ENCODE data around the gene SSC4D.
A peak's percentile ranks its signal among the peaks of the same experiment; 100 is the strongest.
"Not testable (repeated sequence)": the region's sequence is repeated elsewhere in the genome, so short reads cannot be mapped to it uniquely, and the experiment has no call there.

SSC4D gene

GRCh38 chr7:76381814-76382213 lies 27.7 kb downstream of the SSC4D start:
- DNase-seq, result no peak

DNA sequence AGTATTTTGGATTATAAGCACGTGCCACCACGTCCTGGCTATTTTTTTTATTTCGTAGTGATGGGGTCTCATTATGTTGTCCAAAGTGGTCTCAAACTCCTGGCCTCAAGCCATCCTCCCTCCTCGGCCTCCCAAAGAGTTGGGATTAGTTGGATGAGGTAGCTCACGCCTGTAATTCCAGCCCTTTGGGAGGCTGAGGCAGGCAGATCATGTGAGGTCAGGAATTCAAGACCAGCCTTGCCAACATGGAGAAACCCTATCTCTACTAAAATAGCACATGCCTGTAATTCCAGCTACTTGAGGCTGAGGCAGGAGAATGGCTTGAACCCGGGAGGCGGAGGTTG lies 28.9 kb downstream of the SSC4D start:
- DNase-seq, result no peak

DNA sequence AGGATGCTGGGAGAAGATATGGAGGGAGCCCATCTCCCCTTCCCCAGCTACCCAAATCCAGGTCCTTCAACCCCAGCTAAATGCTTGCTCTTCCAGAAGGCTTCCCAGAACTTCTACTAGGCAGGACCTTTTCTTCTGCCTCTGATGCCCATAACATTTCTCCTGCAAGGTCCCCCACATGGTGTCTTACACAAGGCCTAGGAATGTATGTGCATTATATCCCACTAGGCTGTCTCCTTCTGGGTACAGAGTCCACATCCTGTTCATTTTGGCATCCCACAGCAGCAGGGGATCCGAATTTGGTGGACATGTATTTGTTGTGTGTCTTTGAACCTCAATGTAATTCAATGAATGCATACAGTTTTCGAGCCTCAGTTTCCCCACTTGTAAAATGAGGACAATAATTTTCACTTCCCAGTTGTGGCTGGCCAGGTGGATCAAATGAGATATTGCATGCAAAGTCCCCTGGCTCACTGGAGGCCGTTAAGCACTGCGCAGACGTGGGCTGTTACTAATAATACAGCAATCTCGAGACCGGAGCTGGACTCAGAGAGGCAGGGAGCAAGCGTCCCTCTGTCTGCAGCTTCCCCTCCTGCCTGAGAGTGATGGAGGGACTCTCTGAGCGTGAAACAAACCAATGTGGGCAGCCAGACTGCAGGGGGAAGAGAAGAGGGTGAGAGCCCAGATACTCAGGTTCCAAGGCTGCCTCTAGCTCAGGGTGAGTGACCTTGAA lies 32.1 kb downstream of the SSC4D start:
- DNase-seq, result no peak

DNA sequence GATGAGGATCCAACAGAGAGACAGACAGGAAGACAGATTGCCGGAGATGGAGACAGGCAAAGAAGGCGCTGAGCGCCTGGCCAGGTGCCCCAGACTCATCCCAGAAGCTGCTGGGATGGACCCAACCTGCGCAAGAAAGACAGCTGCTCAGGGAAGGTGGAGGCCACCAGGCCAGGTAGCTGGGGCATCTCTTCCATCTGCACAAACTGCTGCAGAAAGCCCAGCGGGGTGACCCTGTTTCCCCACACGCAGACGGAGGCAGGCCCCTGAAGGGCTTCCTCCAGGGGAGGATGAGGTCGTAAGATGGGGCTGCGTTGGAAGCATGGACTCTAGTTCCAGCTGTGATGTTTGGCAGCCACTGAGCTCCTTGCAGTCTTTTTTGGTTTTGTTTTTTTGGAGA lies 34.2 kb downstream of the SSC4D start:
- no peak for DNase-seq

DNA sequence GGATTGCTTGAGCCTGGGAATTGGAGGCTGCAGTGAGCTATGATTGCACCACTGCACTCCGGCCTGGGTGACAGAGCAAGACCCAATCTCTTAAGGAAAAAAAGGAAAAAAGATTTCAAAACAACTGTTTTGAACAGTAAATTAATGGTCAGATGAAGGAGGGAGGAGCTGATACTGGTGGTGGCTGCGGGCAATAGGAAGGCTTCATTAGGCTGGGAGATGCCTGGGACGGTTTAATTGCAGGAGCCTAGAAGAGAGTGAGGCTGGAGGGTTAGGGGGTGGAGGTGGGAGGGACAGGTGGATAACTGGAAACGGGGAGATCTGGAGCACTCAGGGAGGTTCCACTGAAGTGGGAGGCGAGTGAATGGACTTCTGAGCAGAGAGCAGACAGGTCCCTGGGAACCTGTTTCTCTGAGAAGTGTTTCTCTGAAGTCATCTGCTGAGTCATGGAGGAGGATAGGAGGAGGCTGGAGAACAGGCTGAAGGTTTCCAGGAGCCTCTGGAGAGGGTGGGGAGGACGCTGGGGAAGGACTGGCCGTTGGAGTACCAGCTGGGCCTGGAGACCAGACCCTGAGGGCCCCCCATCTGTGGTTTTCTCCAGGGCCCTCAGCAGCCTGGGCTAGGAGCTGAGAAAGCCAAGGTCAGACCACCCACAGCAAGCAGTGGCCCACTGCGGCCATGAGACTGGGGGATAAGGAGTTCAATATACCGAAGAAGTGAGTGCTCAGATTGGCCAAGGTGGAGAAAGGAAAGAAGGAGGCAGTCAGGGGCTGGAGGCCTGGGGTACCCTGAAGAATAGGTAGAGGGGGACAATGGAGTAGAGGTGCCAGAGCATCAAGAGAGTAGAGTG lies 36.3 kb downstream of the SSC4D start:
- no peak for DNase-seq

DNA sequence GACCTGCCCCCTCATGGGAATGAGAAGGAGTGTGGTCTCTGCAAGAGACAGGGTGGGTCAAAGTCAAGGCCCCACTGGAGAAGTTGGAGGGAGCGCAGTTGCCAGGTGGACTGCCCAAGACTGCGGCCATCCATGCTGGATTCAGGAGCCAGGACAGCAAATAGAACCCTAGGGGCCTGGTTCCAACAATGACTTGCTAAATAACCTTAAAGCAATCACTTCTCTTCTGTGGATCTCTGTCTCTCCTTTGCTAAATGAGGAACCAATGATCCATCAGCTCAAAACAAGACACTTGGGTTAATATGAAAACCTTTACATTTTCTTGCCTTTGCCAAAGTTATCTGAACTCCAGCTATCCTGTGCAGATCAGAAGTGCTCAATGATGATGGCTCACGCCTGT lies 38.1 kb downstream of the SSC4D start:
- no peak for DNase-seq

DNA sequence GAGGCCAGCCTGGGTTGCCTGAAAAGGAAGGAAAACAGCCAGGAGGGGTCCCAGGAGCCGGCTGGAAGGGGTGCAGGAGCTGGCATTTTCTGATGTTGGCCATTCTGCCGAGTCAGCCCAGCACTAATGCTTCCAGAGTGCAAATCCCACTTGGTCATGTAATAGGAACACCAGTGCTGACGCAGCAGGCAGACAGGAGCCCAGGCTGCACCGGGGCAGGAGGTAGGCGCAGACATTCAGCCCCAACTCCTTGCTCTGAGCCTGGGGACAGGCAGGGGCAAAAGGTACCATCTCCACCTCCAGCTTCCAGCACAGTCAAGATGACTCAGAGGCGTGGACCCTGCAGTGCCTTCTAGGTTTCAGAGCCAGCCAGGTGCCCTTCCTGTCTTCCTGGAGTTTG lies 40.5 kb downstream of the SSC4D start:
- no peak for DNase-seq

DNA sequence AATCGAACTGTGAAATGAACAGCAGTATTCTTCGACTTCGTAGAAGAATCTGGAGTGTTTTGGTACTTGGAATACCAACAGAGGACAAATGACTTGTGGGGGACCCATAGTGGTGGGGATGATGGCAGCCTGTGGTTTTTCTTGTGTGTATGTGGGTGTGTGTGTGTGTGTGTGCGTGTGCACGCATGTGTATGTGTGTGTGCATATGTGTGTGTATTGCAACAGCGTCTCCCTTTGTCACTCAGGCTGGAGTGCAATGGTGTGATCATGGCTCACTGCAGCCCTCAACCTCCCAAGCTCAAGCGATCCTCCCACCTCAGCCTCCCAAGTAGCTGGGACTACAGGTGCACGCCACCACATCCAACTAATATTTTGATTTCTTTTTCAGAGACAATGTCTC lies 41.3 kb downstream of the SSC4D start:
- DNase-seq, result no peak

- DNase-seq, result no peak
These were observed 45.3 kb downstream of the SSC4D start for GRCh38 chr7:76364198-76364584.

DNA sequence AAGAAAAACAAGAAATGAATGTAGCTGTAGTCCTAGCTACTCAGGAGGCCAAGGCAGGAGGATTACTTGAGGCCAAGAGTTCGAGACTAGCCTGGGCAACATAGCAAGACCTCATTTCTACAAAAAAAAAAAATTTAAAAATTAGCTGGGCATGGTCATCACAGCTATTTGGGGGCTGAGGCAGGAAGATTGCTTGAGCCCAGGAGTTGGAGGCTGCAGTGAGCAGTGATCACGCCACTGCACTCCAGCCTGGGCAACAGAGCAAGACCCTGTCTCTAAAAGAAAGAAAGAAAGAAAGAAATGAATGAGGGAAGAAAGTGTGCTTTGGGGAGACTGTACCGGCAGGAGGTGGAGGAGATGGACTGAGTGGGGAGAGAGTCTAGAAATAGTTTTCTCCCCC lies 45.7 kb downstream of the SSC4D start:
- not testable (repeated sequence) for DNase-seq

GRCh38 chr7:76359978-76360638 lies 49.4 kb downstream of the SSC4D start:
- DNase-seq, result no peak

DNA sequence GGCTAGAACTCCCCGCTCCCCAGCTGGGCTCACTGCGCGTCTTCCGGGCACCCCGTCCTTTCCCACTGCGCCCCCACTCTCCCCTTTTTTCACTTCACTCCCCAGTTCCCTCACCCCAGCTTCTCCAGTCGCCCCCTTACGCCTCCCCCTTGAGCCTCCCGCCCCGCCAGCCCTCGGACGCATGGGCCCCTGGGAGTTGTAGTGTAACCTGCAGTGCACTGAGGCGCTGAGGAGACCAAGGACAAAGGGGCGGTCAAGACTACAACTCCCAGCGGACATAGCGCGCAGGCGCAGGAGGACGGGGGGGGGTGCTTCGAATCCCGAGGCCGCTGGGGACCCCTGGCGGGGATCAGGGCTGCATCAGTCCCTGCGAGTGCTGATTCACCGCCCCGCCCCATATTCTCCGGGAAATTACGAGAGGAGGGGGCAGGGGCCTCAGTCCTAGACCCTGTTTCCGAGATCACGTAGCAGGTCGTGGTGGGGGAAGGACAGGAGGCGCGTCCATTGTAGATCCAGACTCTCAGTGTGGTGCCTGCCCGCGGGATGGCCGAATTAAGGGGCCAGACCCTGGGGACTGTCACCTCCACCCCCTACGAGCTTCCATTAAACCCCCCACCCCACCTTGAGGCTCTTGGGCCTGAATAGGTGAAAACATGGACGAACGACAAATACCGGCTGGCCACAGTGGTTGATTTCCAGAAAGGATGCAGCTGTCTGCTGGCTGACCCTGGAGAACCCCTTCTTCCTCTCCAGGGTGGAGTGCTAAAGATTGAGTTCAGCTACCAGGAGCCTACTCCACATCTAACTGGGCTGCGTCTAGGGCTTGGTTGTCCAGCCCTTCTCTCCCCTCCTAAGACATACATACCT lies 50.2 kb downstream of the SSC4D start:
- peak; percentile 95 for DNase-seq

GRCh38 chr7:76358481-76359110 lies 50.9 kb downstream of the SSC4D start, which contains the start of gene YWHAG:
Gene YWHAG (minus strand): TSS chr7:76358991. CDS start chr7:76358808, 183 bp downstream.
- peak; percentile 84 for DNase-seq

DNA sequence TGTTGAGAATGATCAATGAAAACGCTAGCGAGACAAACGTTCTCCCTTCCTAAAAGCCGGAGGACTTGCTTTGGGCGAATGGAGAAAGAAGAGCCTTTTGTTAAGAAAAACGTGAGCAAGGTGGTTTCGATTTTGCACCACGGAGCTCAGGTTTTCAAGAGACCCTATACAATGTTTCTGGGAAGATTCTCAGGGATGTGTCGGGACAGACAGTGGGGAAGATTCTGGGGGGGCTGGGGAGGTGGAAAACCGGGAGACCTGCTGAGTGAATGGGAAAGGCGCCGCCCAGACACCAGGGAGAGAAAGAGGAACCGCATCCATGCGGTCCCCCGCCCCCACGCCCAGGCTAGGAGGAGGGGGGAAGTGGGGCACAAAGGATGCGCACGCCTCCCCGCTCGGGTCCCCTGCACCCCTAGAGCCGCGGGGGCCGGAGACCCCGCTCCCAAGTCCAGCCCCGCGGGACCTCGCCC lies 51.5 kb downstream of the SSC4D start:
- DNase-seq, result peak; percentile 65

DNA sequence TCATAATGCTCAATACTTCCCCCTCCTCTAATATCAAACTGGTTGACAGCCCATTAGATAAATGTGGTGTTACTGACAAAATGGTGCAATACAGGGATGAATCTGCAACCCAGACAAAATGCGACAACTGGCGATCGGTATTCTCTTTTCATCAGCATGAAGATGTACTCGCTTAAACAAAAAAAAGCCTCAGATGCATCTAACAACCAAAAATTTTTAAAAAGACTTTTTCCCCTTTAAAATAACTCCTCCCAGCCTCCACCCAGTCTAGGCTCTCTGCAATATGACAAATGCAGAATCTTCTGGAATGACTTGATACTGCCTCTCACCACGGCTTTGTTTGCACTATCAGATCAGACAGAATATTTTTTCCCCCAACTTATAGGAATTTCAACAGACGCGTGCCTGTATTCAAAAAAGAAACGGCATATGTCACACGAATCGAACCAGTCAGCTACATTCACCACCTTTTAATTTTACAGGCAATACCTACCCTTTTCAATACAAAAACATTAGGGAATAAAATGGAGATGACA lies 52.0 kb downstream of the SSC4D start:
- DNase-seq, result no peak

GRCh38 chr7:76356823-76357222 lies 52.7 kb downstream of the SSC4D start:
- DNase-seq, result no peak

DNA sequence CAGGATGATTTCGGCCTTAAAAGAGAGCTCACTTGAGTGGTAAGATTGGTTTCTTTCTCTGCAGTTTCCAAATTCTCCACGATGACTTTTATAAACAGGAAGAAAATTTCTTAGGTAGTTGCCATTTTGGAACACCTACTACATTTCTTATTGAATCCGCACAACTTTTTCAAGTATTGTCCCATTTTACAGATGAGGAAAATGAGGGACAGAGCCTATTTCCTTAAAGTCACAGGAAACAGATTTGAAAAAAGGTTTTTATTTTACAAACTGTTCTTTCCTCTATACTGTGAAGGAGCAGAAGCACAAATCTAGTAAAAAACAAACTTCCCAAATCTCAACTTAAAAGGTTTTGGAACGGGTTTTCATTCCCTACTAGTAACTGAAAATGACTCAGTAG lies 53.4 kb downstream of the SSC4D start:
- DNase-seq, result no peak

GRCh38 chr7:76354981-76355730 lies 54.3 kb downstream of the SSC4D start:
- DNase-seq, result no peak

GRCh38 chr7:76354516-76354915 lies 55.0 kb downstream of the SSC4D start:
- DNase-seq, result no peak

DNA sequence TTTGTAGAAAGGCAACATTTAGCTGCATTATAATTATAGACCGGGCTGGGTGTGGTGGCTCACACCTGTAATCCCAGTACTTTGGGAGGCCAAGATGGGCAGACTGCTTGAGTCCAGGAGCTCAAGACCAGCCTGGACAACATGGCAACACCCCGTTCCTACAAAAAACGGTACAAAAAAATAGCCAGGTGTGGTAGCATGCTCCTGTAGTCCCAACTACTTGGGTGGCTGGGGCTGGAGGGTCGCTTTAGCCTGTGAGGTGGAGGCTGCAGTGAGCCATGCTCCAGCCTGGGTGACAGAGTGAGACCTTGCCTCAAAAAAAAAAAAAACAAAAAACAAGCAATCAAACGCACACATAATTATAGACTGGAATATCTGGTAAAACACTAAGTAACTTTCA lies 55.8 kb downstream of the SSC4D start:
- DNase-seq, result no peak

DNA sequence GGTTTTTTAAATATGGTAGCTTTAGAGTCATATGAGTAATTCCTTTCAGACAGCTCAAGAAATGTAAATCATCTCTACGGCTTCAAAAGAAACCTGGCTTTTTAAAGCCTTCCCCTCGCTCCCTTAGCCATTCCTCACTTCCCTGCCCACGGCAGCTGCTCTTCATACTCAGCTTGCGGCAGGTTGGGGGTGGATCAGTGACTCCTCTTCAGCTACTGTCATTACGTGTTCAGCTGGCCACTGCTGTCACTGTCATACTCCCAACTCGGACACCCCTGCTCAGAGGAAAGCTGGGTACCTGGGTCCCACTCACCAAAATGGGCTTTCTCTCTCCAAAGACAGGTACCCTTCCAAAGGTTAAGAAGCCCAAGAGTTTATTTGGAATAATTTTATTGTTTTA lies 57.3 kb downstream of the SSC4D start:
- DNase-seq, result no peak

All from activated CD8-positive, alpha-beta memory T cell treated with anti-CD3 and anti-CD28 coated beads, Interleukin-2, amount 50 U/mL, for 4 hours (primary cell).